CD4-positive, alpha-beta T cell treated with Interferon gamma for 1 hour (primary cell): ENCODE results near the gene GPR142.

Source experiments
- DNase-seq: peaks from one replicate; pipeline ENCODE4 v3.0.0-alpha.2; 2020

The GPR142 gene

DNA sequence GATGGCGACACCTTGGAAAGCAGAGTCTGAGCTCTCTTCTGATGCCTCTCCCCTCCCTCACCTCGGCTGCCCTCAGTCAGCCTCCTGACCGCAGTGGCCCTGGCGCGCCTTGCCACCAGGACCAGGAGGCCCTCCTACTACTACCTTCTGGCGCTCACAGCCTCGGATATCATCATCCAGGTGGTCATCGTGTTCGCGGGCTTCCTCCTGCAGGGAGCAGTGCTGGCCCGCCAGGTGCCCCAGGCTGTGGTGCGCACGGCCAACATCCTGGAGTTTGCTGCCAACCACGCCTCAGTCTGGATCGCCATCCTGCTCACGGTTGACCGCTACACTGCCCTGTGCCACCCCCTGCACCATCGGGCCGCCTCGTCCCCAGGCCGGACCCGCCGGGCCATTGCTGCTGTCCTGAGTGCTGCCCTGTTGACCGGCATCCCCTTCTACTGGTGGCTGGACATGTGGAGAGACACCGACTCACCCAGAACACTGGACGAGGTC, 4.4 kb downstream of the GPR142 start:
- DNase-seq = no peak

GRCh38 chr17:74372426-74372825, 5.1 kb downstream of the GPR142 start:
- no peak for DNase-seq

DNA sequence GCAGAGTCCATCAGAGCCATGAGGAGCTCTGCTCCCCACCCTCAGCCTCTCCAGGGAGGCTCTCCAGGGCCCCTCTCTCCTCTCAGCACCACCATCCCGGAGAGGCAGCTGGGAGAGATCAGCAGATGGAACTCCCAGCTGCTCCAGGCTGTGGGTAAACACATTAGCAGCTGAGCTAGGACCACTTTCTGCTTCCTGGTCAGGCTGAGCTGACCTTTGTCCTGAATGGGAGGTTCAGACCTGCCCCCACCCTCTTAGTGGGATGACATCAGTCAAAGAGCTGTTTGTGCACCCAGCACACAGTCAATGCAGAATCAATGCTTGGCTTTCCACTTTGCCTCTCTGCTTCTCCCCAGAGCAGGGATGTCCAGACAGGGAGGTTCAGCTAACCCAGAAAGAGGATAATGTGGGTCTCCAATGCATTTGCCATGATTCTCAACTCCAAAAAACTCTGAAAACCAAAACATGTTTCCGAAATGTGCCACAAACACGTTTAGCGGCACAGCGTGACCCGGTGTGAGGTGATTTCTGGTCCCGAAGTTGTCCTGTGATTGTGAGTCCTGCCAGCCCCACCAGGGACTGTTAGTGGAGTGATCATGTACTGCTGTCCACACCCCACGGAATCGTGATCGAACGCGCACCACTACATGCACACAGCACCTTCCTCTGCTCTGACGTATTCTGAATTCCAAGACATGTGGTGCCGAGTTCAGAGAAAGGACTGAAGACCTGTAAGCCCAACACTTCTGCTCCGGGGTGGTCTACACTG, 6.7 kb downstream of the GPR142 start:
- no peak for DNase-seq

- no peak for DNase-seq
Observed at GRCh38 chr17:74374858-74375257, 7.6 kb downstream of the GPR142 start.

- peak; percentile 85 for DNase-seq
Observed at GRCh38 chr17:74379495-74380085, 12.3 kb downstream of the GPR142 start.

GRCh38 chr17:74380086-74380958, 13.0 kb downstream of the GPR142 start:
- DNase-seq = no peak

- DNase-seq = no peak
Observed at GRCh38 chr17:74380959-74381808, 13.9 kb downstream of the GPR142 start.

DNA sequence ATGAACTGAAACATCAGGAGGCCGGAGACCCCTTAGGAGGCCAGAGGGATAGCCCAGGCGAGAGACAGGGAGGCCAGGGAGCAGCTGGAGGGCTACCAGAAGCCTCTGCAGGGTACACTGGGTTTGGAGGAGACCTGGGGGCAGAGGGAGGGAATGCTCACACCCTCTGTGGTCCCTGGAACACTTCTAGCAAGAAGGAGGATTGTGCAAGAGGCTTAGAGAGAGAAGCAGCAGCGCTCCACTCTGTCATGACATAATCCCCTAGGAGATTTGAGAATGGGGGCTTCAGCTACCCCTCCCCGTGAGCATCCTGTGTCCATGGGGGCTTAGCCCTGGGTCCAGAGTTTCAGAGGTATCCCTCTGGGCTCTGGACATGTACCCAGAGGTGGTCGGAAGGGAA, 15.8 kb downstream of the GPR142 start:
- DNase-seq = no peak

DNA sequence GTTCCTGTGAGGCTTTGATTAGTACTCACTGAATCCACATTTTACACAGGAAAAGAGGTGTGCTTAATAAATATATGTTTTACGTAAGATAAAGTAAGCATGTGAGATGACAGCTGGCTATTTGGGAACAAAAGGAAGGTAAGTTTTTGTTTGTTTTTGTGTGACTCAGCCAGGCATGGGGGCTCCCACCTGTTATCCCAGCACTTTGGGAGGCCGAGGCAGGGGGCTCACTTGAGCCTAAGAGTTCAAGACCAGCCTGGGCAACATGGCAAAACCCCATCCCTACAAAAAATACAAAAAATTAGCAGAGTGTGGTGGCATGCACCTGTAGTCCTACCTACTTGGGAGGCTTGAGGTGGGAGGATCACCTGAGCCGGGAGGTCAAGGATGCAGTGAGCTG, 17.9 kb downstream of the GPR142 start:
- DNase-seq = no peak

DNA sequence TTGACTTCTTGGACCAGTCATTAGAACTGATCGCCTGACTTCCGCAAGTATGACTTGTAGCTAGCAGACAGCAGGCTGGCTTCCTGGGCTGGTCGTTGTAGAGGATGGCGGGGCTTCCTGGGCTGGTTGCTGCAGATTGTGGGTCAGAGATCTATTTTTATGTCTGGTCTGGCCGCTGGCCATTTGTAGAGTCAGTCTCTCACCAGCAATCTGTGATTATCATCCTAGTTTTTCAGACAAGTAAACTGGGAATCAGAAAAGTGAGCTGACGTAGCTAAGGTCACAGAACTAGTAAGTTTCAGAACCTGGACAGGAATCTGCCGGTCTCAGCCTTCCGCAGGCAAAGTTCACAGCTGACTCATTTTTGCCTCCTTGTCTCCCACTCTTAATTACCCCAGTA, 19.1 kb downstream of the GPR142 start:
- DNase-seq = no peak

DNA sequence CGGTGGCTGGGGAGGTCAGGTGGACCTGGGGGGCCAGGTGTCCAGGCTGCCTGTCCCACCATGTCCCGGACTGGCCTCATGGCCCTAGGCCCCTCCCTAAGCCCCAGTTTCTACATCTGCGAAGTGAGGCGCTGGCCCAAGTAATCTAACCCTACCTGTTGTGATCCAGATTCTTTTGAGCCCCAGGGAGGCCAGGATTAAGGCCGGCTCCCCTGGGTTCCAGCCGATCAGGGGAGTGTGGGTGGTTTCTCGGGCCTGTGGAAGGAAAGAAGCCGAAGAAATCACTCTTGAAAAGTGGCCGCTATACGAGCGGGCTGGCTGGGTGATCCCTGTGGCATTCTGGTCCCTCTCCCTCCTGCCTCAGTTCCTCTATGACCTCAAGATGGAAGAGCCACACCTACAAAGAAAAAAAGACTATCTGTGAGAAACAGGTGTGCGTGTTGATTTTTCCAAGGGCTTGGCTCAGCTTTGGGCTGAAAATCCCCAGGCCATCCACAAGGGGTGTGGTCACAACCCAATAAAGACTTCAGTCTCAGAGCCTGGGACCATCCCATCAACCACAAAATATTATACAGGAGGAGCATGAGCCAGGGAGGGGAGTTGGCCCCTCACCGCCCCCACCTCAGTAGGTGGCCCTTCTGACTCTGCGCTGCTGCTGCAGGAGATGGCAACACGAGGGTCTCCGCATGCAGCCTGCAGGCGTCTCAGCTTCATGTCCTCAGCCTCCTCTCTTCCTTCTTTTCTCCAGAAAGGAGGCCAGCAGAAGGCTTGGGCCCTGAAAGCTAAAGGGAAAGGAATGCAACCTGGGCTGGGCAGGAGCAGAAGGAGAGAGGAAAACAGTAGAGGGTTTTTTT, 20.3 kb downstream of the GPR142 start:
- DNase-seq = no peak

GRCh38 chr17:74389084-74389753, 21.9 kb downstream of the GPR142 start:
- DNase-seq = no peak

- DNase-seq = no peak
Observed at GRCh38 chr17:74389937-74390679, 22.8 kb downstream of the GPR142 start.

- no peak for DNase-seq
Observed at GRCh38 chr17:74390680-74391653, 23.7 kb downstream of the GPR142 start.

DNA sequence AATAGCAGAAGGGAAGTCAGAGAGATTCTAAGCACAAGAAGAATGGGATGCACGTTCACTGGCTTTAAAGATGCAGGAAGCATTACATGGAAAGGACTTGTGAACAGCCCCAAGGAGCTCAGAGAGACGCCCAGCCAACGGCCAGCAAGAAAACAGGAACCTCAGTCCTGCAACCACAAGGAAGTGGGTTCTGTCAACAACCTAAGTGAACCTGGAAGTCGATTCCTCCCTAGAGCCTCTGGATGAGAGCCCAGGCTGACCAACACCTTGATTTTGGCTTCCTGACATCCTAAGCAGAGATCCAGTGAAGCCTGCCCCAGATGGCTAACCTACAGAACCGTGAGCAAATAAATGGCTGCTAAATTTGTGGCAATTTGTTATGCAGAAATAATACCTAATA, 24.5 kb downstream of the GPR142 start:
- DNase-seq = no peak

DNA sequence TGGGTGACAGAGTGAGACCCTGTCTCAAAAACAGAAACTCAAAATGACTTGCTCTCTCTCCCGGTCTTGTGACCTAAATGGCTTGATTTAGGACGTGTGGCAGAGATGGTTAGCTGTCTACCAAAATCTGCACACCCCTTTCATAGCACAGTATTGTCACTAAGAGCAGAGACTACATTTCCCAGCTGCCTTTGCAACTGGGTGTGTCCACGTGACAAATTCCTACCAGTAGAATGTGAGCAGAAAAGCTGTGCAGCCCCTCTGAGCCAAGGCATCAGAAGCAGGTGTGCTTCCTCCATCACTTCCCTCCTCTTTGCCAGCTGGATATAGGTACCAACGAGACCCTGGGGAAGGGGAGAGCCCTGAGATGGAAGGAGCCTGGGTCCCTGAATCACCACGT, 25.5 kb downstream of the GPR142 start:
- DNase-seq = no peak

- no peak for DNase-seq
Observed at GRCh38 chr17:74393346-74393942, 26.1 kb downstream of the GPR142 start.

- DNase-seq = no peak
Observed at GRCh38 chr17:74394275-74394950, 27.1 kb downstream of the GPR142 start.
